Measurements from ENCODE around the gene SOX8.

GRCh38 chr16:995783-996182 is 14.2 kb downstream of the SOX8 start:
- no peak for TF ChIP-seq POLR2A (IDR thresholded peaks at IDR 0.05)
- TF ChIP-seq, protein P1, sequence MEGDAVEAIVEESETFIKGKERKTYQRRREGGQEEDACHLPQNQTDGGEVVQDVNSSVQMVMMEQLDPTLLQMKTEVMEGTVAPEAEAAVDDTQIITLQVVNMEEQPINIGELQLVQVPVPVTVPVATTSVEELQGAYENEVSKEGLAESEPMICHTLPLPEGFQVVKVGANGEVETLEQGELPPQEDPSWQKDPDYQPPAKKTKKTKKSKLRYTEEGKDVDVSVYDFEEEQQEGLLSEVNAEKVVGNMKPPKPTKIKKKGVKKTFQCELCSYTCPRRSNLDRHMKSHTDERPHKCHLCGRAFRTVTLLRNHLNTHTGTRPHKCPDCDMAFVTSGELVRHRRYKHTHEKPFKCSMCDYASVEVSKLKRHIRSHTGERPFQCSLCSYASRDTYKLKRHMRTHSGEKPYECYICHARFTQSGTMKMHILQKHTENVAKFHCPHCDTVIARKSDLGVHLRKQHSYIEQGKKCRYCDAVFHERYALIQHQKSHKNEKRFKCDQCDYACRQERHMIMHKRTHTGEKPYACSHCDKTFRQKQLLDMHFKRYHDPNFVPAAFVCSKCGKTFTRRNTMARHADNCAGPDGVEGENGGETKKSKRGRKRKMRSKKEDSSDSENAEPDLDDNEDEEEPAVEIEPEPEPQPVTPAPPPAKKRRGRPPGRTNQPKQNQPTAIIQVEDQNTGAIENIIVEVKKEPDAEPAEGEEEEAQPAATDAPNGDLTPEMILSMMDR (IDR thresholded peaks at IDR 0.05 in 4 of 5, conservative IDR thresholded peaks at IDR 0.05 in 1 of 5), result no peak

All from gastrocnemius medialis (tissue), 4 donors.